ENCODE measurements around the gene MTERF2.

MTERF2 gene

DNA sequence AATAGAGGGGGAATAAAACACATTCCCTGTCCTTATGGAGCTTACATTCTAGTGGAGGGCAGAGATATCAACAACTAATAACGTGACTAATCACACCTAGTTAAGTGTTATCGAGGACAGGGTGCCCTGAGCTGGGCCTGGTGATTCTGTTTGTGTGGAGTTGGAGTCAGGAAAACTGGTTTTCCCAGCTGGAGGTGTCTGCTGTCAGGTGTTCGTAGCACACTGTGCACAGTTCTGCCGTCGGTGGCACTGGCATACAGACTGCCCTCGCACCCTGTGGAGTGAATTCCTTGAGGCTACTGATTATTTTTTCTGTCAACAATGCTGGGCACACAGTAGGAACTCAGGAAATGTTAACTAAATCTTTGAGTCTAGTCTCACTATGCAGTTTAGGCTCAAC lies 900 bp upstream of the MTERF2 start:
- no peak for DNase-seq (ENCODE audit: low spot score)

DNA sequence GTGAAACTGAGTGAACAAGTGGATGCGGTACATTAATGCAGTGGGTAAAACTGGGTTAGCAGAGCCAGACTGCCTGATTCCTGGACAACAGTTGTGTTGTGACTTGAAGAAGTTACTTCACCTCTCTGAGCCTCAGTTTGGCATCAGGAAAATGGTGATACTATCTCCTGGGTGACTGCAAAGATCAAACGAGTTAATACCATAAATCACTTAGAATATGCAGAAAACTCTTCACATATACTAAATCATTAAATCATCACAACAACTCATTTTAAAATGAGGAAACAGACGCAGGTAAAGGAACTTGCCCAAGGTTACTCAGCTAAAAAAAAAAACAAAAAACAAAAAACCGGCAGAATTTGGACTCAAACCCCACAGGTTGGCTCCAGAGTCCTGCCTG lies 811 bp downstream of the MTERF2 start:
- no peak for DNase-seq (ENCODE audit: low spot score)

DNA sequence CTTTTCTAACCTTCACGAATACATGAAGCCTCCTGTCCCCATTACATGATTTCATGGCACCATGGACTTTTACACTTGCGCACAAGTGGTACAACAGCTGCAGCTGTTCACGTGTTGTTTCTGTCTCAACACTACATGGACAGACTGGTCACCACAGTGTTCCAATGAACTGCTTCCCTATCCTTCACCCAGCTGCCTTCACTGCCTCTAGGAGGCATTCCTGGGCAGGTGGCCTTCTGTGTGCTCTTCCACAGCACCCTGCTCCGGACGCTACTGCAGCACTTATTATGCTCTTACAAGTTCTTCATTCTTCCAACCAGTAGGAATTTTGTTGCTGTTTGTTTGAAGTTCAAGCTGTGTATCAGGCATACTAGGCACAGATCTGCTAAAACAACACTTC lies 1.5 kb downstream of the MTERF2 start:
- DNase-seq (ENCODE audit: low spot score), result no peak

DNA sequence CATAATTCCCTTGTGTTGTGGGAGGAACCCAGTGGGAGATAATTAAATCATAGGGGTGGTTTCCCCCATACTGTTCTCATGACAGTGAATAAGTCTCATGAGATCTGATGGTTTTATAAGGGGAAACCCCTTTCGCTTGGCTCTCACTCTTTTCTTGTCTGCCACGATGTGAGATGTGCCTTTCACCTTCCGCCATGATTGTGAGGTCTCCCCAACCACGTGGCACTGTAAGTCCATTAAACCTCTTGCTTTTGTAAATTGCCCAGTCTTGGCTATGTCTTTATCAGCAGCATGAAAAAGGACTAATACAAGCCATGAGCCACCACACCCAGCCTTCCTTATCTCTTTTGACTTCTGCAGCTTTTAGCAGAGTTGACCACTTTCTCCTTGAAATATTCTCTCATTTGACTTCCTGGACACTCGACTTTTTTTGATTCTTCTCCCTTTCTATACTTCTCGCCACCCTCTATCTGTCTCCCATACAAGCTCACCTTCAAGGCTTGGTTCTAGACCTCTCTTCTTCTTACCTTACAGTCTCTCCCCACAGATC lies 2.3 kb downstream of the MTERF2 start:
- no peak for DNase-seq (ENCODE audit: low spot score)

DNA sequence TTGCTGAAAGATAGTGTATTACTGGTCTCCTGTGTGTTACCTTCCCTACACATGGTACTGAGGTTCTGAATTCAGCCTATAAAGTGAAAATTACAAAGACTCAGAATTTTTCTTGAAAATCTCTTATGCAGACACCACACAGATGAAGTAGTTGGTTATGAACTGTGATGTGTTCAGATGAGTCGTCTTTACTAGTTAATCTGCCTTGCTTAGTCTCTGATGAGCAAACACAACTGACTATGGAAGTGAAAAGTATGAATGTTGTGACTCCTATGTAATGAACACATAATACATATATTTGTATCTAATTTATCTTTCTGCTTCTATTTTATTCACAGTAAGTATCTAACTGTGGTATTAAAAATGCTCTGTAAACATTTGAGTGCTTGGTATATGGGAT lies 4.7 kb downstream of the MTERF2 start:
- no peak for DNase-seq (ENCODE audit: low spot score)

DNA sequence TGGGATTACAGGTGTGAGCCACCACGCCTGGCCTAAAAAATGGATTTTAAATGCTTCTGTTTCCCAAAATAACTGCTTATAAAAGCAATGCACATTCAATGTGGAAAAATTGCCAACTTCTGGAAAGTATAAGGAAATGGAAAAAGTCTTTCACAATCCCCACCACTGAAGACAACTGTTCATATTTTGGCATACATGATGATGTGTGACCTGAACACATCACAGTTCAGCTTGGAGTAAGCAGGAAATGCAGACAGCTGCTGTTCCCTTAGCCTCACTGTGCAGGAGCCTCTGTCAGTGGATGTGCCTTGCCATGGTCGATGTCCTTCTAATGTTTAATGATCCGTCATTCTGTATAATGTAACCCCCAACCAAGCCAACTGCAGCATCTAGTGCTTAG lies 5.2 kb downstream of the MTERF2 start:
- DNase-seq (ENCODE audit: low spot score), result no peak

DNA sequence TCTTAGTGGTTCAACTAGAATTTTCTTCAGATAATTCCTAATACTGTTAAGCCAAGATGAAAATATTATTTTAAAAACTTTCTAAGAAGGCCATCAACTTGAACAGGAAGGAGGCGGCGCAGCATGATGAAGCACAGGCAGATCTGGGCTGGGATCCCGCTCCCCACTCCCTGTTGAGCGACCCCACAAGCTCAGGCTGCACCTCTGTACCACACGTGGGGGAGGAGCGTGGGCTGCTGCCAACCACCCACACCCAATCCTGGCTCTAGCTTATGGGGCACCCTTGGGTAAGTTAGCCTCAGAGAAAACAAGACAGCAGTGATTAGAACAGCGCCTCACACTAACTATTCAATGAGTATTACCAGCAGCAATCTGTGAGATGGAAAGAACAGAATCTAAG lies 6.0 kb downstream of the MTERF2 start:
- no peak for DNase-seq (ENCODE audit: low spot score)

DNA sequence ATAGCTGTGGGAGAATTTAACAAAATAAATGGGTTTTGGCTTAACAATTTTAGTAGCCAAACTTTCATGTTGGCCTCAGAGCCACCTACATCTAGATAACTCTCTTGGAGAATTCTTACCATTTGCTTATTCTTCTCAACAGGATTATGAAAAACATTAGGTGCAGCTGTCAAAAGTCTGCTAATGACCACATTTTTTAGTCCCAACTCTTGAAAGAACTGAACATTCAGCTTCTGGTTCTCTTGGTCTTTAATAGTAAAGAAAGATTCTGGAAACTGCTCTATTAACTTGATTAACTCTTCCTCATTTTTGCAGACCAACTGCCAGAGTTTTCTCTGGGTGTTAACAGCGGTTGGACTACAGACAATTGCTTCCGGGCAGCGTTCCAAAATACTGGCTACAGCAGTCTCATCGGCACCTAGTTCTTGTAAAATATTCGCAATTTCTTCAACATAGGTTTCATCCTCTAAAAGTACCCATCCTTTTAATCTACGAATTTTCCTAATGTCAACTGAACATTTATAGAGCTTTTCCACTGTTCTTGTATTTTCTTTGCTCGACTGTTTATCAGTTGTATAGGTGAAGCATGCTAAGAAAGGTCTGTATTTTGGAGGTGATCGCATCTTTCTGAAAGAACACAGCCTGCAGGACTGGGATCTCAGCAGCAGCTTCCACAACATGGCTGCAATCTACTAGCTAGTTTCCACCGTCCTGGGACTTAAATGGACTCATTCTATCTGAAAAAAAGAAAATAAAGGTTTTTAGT lies 8.7 kb downstream of the MTERF2 start:
- peak; percentile 25 for DNase-seq (ENCODE audit: low spot score)

DNA sequence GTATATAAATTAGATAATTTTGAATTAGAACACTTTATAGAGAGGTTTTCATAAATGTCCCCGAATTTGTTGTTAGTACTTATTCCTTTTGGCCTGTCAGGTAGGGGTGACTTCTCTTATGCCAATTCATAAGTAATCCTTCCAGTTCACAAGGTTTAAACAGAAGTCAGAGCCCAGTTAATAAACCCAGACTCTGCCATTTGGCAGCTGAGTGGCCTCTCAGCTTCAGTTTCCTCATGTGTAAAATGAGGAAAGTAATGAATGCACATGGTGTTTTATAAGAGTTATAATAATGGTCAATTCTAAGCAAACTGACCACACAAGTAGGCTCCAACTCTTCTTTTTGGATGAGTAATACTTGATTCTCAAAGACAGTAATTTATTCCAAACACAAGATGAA lies 10.3 kb downstream of the MTERF2 start:
- no peak for DNase-seq (ENCODE audit: low spot score)

DNA sequence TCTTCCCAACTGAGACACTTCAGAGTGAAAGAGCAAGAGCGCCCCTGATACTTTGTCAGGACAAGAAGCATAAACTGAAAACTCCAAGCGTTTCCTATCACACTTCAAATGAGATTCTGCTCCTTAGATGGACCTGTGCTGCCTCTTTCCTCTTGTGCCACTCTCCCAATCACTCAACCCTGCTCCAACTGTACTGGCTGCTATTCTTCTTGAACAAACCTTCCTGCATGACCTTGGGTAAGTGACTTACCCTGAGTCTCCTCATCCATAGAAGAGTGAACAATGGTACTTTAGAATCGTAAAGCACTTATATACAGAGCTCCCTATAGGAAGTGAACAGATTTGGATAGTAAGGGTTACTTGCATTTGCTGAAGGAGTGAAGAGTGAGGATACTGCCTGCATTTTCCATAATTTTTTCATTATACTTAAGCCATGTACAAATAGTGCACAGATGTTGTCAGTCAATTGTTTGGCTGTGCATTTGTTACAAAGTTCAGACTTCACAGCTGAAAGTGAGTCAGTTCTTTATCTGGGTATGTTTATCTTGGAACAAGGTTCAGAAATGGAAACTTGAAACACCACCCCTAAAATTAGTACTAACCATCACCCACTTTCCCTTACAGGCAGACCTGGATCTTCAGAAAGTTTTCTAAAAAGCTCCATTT lies 10.8 kb downstream of the MTERF2 start:
- no peak for DNase-seq (ENCODE audit: low spot score)

DNA sequence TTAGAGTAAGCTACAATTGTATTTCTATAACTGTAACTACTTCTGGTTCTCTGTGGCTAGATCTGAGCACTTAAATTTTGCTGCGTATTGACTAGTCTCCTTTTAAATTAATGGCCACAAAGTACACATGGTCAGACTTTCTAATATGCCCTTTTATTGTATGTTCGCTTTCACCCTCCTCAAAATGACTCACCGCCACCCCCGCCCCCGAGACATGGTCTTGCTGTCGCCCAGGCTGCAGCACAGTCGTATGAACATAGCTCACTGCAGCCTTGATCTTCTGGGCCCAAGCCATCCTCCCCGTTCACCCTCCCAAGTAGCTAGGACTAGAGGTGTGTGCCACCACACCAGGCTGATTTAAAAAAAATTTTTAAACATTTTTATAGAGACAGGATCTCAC lies 11.8 kb downstream of the MTERF2 start:
- DNase-seq (ENCODE audit: low spot score), result no peak

DNA sequence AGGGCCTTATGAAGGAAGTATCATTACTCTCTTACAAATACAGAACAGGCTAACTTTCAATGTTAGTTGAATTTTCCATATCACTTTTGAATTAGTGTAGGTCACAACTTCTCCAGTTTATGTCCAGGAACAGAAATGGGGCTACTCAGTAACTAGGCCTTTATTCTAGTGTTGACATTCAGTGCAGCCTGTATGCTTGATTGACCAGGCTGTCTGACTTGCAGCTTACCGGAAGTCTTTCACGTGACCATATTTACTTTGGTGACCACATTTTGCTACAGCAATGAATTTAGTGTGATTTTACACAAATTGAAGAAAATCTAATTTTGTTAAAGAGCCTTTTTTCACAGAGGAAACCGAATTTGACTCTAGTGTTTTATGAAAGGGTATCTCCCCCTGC lies 12.4 kb downstream of the MTERF2 start:
- no peak for DNase-seq (ENCODE audit: low spot score)

DNA sequence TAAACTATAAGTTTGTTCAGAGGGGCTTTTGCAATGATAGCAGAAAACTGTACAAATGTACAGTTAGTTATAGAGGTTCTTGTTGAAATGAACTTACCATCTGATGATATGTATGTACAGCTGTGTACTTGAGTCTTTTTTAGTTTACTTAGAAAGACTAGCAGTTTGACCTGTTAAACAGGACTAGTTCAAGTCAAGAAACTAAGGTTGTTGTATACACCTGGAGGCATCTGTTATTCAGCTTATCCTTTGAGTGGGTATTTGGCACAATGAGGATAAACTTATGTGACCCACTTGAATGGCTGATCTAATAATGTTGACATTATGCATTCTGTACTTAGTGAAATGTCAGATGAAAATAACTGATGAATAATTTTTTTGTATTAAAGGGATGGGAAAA lies 13.4 kb downstream of the MTERF2 start:
- no peak for DNase-seq (ENCODE audit: low spot score)

DNA sequence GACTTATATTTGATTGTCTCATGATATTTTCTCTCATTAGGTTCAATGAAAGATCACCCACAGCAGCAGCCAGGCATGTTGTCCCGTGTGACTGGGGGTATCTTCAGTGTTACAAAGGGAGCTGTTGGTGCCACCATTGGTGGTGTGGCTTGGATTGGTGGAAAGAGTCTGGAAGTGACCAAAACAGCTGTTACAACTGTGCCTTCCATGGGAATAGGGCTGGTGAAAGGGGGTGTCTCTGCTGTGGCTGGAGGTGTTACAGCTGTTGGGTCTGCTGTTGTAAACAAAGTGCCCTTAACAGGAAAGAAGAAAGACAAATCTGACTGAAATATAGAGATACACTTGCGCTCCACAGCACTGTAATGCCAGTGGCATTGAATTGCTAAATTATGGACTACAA lies 15.9 kb downstream of the MTERF2 start:
- DNase-seq (ENCODE audit: low spot score), result no peak

DNA sequence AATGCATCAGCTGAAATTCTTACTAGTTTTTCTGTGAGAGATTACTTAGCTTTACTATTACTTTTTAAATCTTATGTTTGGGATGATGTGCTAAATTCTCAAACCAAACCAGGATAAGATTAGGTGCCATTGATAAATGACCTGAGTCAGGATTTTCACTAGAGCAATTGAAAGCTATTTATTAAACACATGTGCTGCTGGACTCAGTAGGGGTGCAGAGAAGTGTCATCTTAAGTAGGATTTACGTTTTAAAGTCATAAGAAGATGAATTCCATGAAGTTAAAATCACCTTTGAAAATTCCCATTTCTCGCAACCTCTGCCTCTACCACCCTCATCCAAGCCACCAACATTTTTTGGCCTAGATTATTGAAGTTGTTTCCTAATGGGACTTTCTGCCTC lies 22.4 kb downstream of the MTERF2 start:
- no peak for DNase-seq (ENCODE audit: low spot score)

DNA sequence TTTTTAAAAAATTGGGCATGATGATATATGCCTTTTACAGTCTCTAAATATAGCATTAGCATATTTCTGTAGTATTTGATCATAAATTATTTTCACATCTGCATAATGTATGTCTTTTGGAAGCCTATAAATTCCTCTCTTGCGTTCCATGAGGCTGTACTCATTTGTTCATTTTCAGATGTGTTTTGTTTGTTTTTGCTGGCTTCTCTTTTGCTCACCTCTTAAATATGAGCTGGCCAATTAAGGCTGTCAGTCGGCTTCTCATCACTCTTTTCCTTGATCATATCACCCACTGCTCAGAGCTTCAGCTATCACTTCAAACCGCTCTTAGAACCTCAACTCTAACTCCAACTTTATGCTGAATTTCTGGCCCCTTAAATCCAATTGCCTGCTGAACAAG lies 24.7 kb downstream of the MTERF2 start:
- no peak for DNase-seq (ENCODE audit: low spot score)

DNA sequence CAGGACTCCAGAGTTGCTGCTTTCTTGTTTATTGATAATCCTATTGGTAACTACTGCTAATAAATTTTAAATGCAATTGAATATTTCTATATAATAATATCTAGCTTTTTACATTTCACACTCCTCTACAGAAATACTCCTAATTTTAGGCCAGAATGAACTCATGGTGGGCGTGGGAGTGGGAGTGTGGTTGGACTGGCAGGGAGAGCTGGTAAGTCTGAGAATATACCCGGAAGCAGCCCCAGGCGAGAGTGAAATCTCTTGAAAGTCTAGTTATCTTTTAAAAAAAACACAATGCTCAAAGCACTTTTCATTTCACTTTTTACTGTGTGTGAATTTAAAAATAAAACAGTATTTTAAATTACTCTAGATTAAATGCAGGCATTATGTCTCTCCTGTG lies 26.5 kb downstream of the MTERF2 start:
- no peak for DNase-seq (ENCODE audit: low spot score)

DNA sequence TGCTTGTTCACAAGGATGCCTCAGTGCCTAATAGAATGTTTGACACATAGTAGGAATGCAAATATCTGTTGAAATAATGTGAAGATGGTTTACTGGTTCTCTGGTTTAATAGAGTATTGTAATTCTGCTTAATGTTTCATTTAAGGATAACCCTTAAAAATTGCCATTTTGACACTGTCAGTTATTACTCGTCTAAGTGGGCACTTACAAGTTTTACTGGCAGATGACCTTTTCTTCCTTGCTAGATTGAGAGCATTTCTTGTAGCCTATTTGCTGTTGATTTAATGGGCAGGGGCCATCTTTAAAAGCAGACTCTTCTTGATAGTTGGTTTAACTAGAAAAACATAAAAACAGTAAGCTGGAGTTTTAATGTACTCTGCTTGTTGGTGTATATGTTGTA lies 29.4 kb downstream of the MTERF2 start:
- DNase-seq (ENCODE audit: low spot score), result no peak

DNA sequence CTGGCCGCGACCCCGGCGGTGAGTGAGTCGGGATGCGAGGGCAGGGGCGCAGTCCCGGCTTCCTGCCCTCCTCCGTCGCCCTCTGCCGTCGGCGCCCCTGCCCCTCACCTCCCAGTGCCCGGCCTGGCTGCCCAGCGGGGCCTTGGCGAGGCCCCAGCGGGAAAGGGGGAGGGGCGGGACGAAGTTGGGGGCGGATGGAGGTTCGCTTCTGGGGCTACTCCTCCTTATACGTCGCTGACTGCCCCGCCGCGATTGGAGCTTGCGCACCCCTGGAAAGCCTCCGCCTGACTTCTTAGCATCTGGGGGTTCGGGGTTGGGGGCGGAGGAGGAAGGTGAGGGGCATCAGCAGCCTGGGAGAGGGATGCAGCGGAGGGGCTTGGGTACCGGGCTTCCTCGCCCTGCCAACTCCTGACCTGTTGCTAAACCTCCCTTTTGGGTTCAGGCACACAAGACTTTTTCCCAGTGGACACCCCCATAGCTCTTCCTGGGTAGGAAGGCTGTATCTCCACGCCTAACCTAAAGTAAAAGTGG lies 30.8 kb downstream of the MTERF2 start:
- peak; percentile 43 for DNase-seq (ENCODE audit: low spot score)

DNA sequence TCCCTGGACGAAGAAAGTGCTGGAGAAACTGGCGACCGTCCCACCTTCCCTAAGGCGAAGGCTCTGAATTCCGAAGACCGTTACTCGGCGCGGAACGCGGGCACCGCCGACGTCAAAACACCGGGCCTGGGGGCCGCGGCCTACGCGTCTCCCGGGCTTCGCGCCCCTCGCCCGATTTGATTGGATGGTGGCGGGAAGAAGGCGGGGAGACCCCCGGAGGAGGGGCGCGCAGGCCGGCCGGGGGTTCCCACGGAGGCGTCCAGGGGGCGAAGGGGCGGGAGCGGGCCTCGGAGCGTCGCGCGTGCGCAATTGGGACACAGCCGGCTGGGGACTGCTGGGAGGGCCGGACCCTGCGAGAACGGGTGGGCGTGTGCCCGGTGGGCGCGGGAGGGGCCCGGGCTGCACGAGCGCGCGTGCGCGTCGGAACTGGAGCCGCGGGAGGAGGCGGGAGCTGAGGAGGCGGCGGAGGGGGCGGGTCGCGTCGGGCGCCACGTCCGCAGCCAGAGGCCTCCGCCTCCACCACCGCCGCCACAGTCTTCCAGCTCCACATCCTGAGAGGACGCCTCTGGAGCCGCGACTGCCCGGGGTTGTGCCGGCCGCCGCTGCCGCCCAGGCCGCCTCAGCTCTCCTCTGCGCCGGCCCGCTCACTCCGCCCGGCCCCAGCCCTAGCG lies 31.4 kb downstream of the MTERF2 start, which contains the start of gene TMEM263:
TMEM263 (plus strand) TSS at position 531 of the 671 bp plus-strand sequence. CDS start 11,210 bp downstream, outside the sequence.
- DNase-seq (ENCODE audit: low spot score), result peak; percentile 92

DNA sequence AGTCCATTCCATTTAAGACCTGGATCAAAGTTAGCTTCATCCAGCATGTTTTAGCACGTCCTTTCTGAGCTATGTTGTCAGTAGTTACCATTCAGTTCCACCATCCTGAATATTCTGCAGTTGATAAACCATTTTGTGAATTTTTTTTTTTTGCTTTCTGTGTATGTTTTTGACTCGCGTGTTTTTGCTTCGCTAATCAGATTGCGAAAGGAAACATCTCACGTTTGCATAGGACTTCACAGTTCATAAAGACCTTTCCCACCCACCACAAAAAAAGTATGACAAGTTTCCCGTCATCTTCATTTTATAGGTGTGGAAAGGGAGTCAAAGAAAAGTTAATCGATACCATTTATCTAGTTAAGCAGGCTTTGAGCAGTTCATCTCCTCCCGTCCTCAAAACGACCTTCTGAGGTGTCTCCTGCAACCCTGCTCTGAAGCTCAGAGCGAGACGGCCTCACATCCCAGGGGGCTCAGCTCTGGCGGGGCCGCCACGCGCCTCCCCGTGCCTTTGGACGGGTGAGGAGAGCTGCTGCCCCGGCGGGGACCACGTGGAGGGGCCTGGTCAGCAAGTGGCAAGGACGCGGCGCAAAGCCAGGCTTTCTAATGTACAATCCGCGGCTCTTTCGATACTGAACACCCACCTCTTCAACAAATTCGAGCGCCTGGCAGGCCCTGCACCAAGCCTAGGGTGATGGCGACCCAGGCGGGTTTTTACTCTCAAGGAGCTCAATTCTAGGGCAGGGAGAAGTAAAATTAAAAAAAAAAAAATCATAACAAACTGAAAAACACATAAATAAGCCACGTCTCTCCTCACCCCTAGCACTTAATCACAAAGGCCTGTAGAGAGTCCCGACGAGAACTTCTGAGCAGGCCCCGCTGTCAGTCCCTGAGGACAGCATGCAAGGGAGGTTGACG lies 32.2 kb downstream of the MTERF2 start:
- DNase-seq (ENCODE audit: low spot score), result peak; percentile 12

Measured in putamen (tissue), 1 donor.